ENCODE measurements around the gene GPR139. TPM values are rescaled to one million over a fixed set of nuclear protein-coding genes. Genes with fewer than 3 reads are reported as not detected.

The GPR139 gene
- total RNA-seq = not detected

DNA sequence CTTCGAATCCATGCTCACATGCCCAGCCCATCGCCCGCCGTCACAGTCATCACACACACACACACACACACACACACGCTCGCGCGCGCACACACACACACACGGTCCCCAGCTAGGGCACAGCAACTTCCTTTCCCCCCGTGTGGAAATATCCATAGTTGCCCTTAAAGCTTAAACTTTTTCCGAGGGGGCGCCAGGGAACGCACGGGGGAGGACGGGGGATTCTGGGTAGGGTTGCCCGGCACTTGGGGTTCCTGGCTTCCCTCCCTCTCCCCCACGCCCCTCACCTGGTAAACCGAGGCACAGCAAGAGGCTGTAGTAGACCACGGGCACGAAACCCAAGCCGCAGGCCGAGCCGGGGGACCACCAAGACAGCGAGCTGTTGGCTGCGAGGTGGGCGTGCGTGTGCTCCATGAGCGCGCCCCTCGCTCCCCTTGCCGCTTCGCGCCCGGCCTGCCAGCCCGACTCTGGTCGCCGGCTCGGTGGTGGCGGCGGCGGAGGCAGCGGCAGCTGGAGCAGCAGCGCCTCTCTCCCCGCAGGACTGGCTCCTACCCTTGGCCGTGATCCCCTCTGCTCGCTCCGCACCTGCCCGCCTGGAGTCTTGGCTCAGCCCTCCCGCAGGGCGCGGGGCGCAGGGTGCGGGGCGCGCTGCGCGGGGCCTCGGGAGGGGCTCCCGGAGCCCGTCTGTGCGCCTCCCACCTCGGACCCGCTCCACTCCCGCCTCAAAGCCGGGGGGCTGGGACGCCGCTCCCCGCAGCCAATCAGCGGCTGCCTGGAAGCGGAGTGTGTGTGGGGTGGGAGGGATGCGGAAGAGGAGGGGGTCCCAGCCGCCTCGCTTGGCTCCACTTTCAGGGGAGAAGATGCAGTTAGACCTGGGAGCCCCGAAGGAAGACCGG is at the start of gene GPR139:
Gene GPR139, minus strand, starts transcription at position 688 of the 896 bp plus-strand sequence. Its CDS starts 274 bp downstream, at position 414.
- DNase-seq = no peak
- no peaks in the 10 kb centered on the region for H3K9me3 Mint-ChIP-seq (ENCODE audit: insufficient read depth)
- ChIA-PET POLR2A (no interaction called here), CTCF (no interaction called here)
- no peaks in the 10 kb centered on the region for H3K4me1 Mint-ChIP-seq (ENCODE audit: low read depth)
- H3K36me3 Mint-ChIP-seq (ENCODE audit: low read depth) = no peaks in the 10 kb centered on the region
- H3K27me3 Mint-ChIP-seq (ENCODE audit: low read depth) = peaks cover 24% of the 10 kb centered on the region
- ATAC-seq = no peak
- H3K4me3 Mint-ChIP-seq = no peak within 1 kb of the TSS
- no peak within 1 kb of the TSS for H3K27ac Mint-ChIP-seq

DNA sequence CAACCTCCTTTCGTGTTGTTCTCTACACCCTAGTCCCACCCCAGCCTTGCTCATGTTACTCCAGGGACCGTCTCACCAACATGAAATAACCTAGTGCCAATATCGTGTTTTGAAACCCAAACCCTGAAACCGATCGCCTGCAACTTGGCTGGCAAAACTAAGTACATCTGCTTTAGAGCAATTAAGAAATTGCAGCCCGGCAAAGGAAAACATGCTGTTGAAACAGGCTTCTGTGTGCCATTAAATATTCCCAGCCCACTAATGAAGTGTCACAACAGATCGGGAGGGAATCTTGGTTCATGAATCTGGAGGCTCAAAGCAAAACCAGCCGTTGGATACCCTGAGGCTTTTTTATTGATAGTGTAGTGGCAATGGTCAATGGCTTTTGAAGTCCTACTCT is 48.3 kb upstream of the GPR139 start:
- Mint-ChIP-seq H3K27me3 (ENCODE audit: low read depth) (no peaks in the 10 kb centered on the region), H3K4me3 (no peak overlapping the region), H3K36me3 (ENCODE audit: low read depth) (no peaks in the 10 kb centered on the region), H3K9me3 (ENCODE audit: insufficient read depth) (peaks cover 11% of the 10 kb centered on the region), H3K27ac (no peak overlapping the region), H3K4me1 (ENCODE audit: low read depth) (no peaks in the 10 kb centered on the region)
- ATAC-seq = no peak
- no peak for DNase-seq
- ChIA-PET POLR2A (no interaction called here), CTCF (no interaction called here)

DNA sequence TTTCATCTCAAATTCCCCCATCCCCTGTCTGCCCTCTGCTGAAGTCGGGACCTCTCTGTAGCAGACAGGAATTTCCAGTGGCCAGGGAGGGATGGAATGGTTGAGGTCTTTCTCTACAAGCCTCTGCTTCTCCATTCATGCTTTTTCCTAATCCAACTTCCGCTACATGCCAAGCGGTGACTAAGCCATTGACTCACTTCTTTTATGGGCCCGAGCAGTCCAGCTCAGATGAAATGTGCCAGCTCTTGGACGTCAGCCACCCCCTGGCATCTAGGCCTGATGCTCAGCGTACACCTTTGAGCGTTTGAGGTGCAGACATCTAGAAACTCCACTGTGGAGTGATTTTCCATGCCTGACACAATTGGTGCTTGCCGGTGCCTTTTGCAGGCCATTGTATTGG is 40.7 kb upstream of the GPR139 start:
- POLR2A ChIA-PET = no interaction called here
- ATAC-seq (no peak), DNase-seq (no peak)
- Mint-ChIP-seq H3K27me3 (ENCODE audit: low read depth) (no peaks in the 10 kb centered on the region), H3K4me3 (no peak overlapping the region), H3K4me1 (ENCODE audit: low read depth) (no peaks in the 10 kb centered on the region), H3K9me3 (ENCODE audit: insufficient read depth) (no peaks in the 10 kb centered on the region), H3K36me3 (ENCODE audit: low read depth) (no peaks in the 10 kb centered on the region), H3K27ac (no peak overlapping the region)
- CTCF ChIA-PET = no interaction called here

DNA sequence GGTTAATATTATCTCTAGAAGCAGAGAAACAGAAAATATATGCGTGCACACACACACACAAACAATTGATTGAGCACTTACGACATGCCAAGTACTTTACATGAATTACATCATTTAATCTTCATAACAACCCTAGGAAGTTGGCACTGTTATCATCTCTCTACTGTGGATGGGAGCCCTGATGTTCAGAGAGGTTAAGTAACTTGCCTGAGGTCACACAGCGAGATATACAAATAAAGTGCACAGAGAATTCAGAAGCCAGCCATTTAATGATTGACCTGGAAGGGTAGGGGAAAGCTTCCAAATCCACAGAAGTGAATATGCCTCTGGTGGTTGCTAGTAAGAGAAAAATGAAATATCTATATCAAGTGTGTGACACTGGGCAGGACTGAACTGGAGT is 37.5 kb upstream of the GPR139 start:
- Mint-ChIP-seq H3K27ac (no peak overlapping the region), H3K4me3 (no peak overlapping the region), H3K9me3 (ENCODE audit: insufficient read depth) (no peaks in the 10 kb centered on the region)

DNA sequence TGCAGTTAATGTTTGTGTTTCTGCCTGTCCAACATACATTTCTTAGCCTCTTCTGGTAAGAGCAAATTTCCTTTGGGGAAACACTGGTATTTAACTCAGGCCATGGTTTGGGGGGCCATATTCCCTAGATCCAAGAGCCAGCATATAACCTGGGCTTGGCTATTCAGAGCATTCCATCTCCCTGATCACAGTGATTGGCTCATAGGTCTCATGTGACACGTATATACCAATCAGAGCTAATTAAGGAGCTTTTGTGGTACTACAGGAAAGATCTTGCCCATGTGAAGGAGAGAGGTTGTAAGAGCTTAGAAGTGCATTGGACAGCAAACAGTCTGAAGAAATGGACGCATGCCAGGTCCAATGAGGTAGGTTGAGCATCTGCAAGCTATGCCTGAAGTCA is 33.4 kb upstream of the GPR139 start:
- no peak for ATAC-seq
- Mint-ChIP-seq H3K4me3 (no peak overlapping the region), H3K27ac (no peak overlapping the region), H3K27me3 (ENCODE audit: low read depth) (no peaks in the 10 kb centered on the region), H3K36me3 (ENCODE audit: low read depth) (no peaks in the 10 kb centered on the region), H3K4me1 (ENCODE audit: low read depth) (no peaks in the 10 kb centered on the region), H3K9me3 (ENCODE audit: insufficient read depth) (no peaks in the 10 kb centered on the region)
- POLR2A ChIA-PET = no interaction called here
- CTCF ChIA-PET = no interaction called here
- DNase-seq = no peak

More for the DNA sequence above, 37.5 kb upstream of the GPR139 start:
- POLR2A ChIA-PET = no interaction called here
- DNase-seq (no peak), ATAC-seq (no peak)
- Mint-ChIP-seq H3K36me3 (ENCODE audit: low read depth) (no peaks in the 10 kb centered on the region), H3K27me3 (ENCODE audit: low read depth) (no peaks in the 10 kb centered on the region), H3K4me1 (ENCODE audit: low read depth) (no peaks in the 10 kb centered on the region)
- CTCF ChIA-PET = no interaction called here

DNA sequence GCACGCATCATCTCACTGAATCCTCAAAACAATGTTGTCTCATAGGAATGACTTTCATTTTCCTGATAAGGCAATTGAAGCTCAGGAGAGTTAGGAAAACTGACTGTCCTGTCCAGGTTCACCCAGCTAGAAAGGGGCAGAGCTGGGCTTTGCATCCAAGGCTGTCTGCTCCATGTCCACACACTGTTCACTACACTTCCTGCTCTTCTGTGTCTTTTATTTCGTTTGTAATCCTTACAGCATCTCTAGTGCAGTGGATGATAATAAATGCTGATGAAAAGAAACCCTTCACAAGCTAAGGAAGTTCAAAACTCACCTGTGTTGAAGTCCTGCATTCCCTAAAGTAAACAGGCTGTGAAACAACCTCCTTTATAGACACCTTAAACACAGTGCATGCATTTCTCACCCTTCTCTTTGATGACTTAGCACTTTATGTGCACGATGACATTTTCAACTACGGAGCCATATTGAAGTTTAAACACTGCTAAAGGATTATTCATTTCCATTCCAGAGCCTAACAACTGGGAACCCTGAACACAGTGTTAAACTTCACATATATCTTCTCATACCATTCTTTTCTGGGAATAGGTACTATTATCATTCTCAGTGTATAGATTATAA is 31.0 kb upstream of the GPR139 start:
- ChIA-PET CTCF (no interaction called here), POLR2A (no interaction called here)
- no peaks in the 10 kb centered on the region for H3K27me3 Mint-ChIP-seq (ENCODE audit: low read depth)
- H3K27ac Mint-ChIP-seq = no peak overlapping the region
- H3K4me1 Mint-ChIP-seq (ENCODE audit: low read depth) = no peaks in the 10 kb centered on the region
- ATAC-seq = no peak
- DNase-seq = no peak
- no peak overlapping the region for H3K4me3 Mint-ChIP-seq
- H3K9me3 Mint-ChIP-seq (ENCODE audit: insufficient read depth) = no peaks in the 10 kb centered on the region
- H3K36me3 Mint-ChIP-seq (ENCODE audit: low read depth) = no peaks in the 10 kb centered on the region

DNA sequence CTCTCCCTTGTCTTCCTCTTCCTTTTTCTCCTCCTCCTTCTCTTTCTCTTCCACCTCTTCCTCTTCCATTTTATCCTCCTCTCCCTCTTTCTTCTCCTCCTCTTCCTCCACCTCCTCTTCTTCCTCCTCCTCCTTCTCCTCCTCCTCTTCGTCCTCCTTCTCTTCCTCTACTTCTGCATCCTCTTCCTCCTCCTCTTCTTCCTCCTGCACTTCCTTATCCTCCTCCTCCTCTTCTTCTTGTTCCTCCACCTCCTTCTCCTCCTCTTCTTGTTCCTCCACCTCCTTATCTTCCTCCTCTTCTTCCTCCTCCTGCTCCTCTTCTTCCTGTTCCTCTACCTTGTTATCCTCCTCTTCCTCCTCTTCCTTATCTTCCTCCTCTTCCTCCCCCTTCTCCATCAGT is 28.8 kb upstream of the GPR139 start:
- Mint-ChIP-seq H3K36me3 (ENCODE audit: low read depth) (no peaks in the 10 kb centered on the region), H3K4me3 (no peak overlapping the region), H3K9me3 (ENCODE audit: insufficient read depth) (no peaks in the 10 kb centered on the region), H3K27me3 (ENCODE audit: low read depth) (no peaks in the 10 kb centered on the region), H3K4me1 (ENCODE audit: low read depth) (no peaks in the 10 kb centered on the region), H3K27ac (no peak overlapping the region)
- ATAC-seq = no peak
- no peak for DNase-seq
- ChIA-PET CTCF (no interaction called here), POLR2A (no interaction called here)

DNA sequence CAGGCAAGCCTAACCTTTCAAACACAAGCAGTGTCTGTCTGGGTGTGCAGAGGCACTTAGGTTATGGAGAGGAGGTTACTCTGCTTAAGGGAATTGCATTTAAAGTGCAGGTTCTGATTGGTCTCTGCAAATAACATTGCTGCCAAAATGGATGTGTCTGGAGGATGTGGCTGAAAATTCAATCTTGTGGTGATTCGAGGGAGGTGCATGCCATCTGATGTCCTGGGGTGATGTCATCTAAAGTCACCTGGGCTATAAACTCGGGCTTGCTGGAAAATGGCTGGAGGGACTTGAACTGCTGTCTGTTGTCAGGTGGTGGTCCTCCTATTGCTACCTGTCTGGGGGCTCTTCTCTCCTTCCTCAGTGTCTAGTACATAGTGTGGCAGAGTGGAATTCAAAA is 28.3 kb upstream of the GPR139 start:
- Mint-ChIP-seq H3K9me3 (ENCODE audit: insufficient read depth) (no peaks in the 10 kb centered on the region), H3K36me3 (ENCODE audit: low read depth) (no peaks in the 10 kb centered on the region), H3K27ac (no peak overlapping the region), H3K4me3 (no peak overlapping the region), H3K4me1 (ENCODE audit: low read depth) (no peaks in the 10 kb centered on the region), H3K27me3 (ENCODE audit: low read depth) (no peaks in the 10 kb centered on the region)
- no peak for ATAC-seq
- ChIA-PET POLR2A (no interaction called here), CTCF (no interaction called here)
- no peak for DNase-seq

DNA sequence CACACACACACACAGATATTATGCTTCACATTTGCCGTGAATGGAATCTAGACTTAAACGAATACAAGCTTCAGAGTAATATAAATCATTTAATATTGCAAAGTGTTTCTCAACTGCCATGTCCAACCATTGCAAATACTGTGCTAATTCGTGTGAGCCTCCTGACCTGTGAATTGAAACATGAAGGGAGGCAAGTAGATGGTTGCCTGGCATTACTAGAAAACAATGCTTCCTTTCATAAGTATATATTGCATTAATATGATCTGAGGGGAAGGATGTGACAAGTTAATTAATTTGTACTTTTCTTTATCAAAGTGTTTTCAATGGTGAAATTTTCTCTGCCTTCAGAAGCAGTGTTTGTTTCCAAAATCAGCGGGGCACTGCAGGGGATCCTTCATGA is 25.7 kb upstream of the GPR139 start:
- Mint-ChIP-seq H3K27me3 (ENCODE audit: low read depth) (no peaks in the 10 kb centered on the region), H3K9me3 (ENCODE audit: insufficient read depth) (no peaks in the 10 kb centered on the region), H3K4me3 (no peak overlapping the region), H3K27ac (no peak overlapping the region), H3K36me3 (ENCODE audit: low read depth) (no peaks in the 10 kb centered on the region), H3K4me1 (ENCODE audit: low read depth) (no peaks in the 10 kb centered on the region)
- ChIA-PET POLR2A (no interaction called here), CTCF (no interaction called here)
- DNase-seq = no peak
- no peak for ATAC-seq

DNA sequence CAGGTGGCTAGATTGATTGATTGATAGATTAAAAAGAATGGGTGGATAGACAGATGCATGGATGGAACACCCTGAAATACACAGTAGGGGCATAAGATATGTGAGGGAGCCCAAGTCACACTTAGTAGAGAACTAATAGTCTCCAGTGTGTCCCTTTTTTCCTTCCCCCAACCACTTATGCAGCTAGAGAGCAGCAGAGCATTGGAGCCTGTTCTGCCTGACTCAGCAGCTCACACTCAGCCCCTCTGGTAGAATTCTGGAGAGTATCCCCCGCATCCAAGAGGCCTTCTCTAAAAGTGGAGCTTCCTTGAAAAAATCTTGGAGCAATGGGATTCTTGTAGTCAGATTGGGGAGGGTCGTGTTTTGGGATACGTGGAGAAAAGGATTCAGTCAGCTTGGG is 20.5 kb upstream of the GPR139 start:
- ATAC-seq (no peak), DNase-seq (no peak)
- ChIA-PET POLR2A (no interaction called here), CTCF (no interaction called here)
- Mint-ChIP-seq H3K4me3 (no peak overlapping the region), H3K27ac (no peak overlapping the region), H3K4me1 (ENCODE audit: low read depth) (no peaks in the 10 kb centered on the region), H3K36me3 (ENCODE audit: low read depth) (no peaks in the 10 kb centered on the region), H3K9me3 (ENCODE audit: insufficient read depth) (no peaks in the 10 kb centered on the region), H3K27me3 (ENCODE audit: low read depth) (no peaks in the 10 kb centered on the region)

DNA sequence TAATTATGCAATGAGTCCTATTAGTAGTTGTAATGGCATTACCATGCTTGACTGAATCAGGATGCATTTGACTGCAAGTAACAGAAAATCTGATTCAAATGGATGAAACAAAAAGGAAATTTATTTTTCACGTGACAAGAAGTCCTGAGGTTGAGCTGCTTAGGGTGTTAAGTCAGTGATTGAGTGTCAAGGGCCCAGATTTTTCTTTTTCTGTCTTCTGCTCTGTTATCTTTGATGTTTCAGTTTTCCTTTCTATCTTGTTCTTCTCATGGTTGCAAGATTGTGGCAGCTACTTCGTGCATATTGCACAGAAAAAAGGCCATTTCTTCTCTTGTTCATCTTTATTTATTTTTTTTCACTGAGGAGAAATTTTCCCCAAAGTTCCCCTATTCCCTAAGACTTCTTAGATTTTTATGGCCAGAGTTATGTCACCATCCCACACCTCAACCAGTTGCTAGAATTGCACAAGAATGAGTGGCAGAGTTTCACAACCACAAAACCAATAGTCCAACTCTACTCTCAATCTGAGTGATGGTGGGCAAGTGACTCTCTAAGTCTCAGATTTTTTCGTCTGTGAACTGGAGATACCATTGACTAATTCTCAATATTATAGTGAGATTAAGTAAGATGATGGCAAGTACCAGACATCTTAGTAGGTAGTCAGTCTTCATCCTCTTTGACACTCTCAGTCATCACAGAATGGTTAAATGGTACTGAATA is 15.7 kb upstream of the GPR139 start:
- POLR2A ChIA-PET = no interaction called here

DNA sequence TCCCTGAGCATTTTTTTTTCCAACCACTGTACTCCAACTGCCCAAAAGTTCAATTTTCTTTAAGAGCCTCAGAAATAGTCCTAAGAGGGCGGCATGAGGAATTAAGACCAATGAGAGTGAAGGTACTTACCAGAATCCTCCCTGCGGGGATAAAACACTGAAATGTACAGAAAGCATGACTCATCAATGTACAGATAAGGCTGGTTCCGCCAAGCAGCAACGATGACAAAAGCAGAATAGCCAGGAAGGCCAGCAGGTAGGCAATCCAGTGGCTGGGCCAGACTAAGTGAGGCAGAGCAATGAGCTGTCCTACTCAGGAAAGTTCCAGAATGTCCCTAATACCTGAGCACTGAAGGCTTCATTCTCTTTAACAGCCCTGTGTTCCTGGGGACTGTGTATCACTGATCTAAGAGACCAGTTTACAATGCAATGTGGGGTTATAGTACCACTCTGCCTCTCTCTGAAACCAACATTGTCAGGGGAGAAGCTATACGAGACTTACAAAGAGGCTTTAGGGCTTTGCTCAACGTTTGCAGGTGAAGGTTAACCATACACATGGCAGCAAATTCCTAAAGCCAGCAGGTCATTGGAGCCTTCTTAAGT is 11.0 kb upstream of the GPR139 start:
- ChIA-PET CTCF (no interaction called here), POLR2A (no interaction called here)
- Mint-ChIP-seq H3K4me1 (ENCODE audit: low read depth) (no peaks in the 10 kb centered on the region), H3K27me3 (ENCODE audit: low read depth) (no peaks in the 10 kb centered on the region), H3K36me3 (ENCODE audit: low read depth) (no peaks in the 10 kb centered on the region), H3K9me3 (ENCODE audit: insufficient read depth) (no peaks in the 10 kb centered on the region), H3K27ac (no peak overlapping the region), H3K4me3 (no peak overlapping the region)
- ATAC-seq (no peak), DNase-seq (no peak)

More for the DNA sequence above, 15.7 kb upstream of the GPR139 start:
- DNase-seq (no peak), ATAC-seq (no peak)
- H3K9me3 Mint-ChIP-seq (ENCODE audit: insufficient read depth) = no peaks in the 10 kb centered on the region
- H3K4me3 Mint-ChIP-seq = no peak overlapping the region
- H3K27ac Mint-ChIP-seq = no peak overlapping the region
- no peaks in the 10 kb centered on the region for H3K27me3 Mint-ChIP-seq (ENCODE audit: low read depth)
- CTCF ChIA-PET = no interaction called here
- H3K4me1 Mint-ChIP-seq (ENCODE audit: low read depth) = no peaks in the 10 kb centered on the region
- H3K36me3 Mint-ChIP-seq (ENCODE audit: low read depth) = no peaks in the 10 kb centered on the region
